ENCODE data around the gene COL4A6. TPM values are rescaled to one million over a fixed set of nuclear protein-coding genes. Genes with fewer than 3 reads are reported as not detected.

The COL4A6 gene
- total and polyA plus RNA-seq, 2 of the 4 experiments (the other 2 are of a cell fraction), result 0.36 to 0.74 TPM

GRCh38 chrX:108366644-108367406 is 71.4 kb downstream of the COL4A6 start:
- WGBS, 2 experiments (ENCODE audit: extremely low coverage in 2 of 2, insufficient read length in 1 of 2), result no CpG with 5 or more reads among the region's 1 CpG
- BruUV-seq (replicated peaks), result no TSS peak

More at GRCh38 chrX:108366644-108367406, 71.4 kb downstream of the COL4A6 start:
- no peak overlapping the region for H2AFZ ChIP-seq (replicated peaks; ENCODE audit: low read length, poor library complexity)
- H4K91ac ChIP-seq (ENCODE audit: insufficient read depth, low read depth, low read length), result no peak overlapping the region
- ATAC-seq (ENCODE audit: low read depth) (no peak), DNase-seq (no peak)
- TF ChIP-seq ELK1 (IDR thresholded peaks at IDR 0.05; ENCODE audit: borderline replicate concordance, low read depth, low read length), result no peak
- TF ChIP-seq BHLHE40 (IDR thresholded peaks at IDR 0.05; ENCODE audit: low read depth, low read length), result no peak
- no peak for TF ChIP-seq RCOR1 (IDR thresholded peaks at IDR 0.05; ENCODE audit: insufficient replicate concordance, low read length)
- no peak for TF ChIP-seq RAD21 (IDR thresholded peaks at IDR 0.05; ENCODE audit: low read length)
- no peak for TF ChIP-seq MAZ (IDR thresholded peaks at IDR 0.05; ENCODE audit: borderline replicate concordance, low read depth, low read length)
- no peak for TF ChIP-seq MXI1 (IDR thresholded peaks at IDR 0.05; ENCODE audit: borderline replicate concordance, low read depth, low read length)
- no peak overlapping the region for H3K14ac ChIP-seq (replicated peaks; ENCODE audit: low read depth, low read length)
- no peak overlapping the region for H2BK20ac ChIP-seq (ENCODE audit: low read depth, low read length)
- no peak overlapping the region for H4K5ac ChIP-seq (ENCODE audit: low read depth, low read length)
- H3K79me1 ChIP-seq (ENCODE audit: low read depth in 1 of 2, low read length in 2 of 2), result no peaks in the 10 kb centered on the region
- H3K4me2 ChIP-seq (ENCODE audit: low read depth, low read length), result no peak overlapping the region
- in situ Hi-C loops (cut with MboI; ENCODE audit: low sequenced_read_pairs), result no loop called here
- H2BK5ac ChIP-seq (ENCODE audit: low read depth, low read length, poor library complexity, severe bottlenecking), result no peak overlapping the region
- CTCF ChIA-PET, result interaction anchor here (0.7 kb wide), 1 partner anchor 26 kb away, joined by 3 read pairs; no protein-coding TSS in a partner anchor
- no peak overlapping the region for H3K4me3 ChIP-seq (ENCODE audit: insufficient read depth, low read depth, low read length)
- no peaks in the 10 kb centered on the region for H3K9me1 ChIP-seq (ENCODE audit: insufficient read depth, low read length)
- no peak overlapping the region for H3K18ac ChIP-seq (ENCODE audit: low read depth, low read length)
- no peaks in the 10 kb centered on the region for H3K9me3 ChIP-seq (ENCODE audit: control insufficient read depth, insufficient read depth, low read length)
- no peak overlapping the region for H2AK9ac ChIP-seq (replicated peaks; ENCODE audit: low read depth, low read length, poor library complexity)
- POLR2A ChIA-PET (ENCODE audit: unreplicated experiment), result no interaction called here
- H4K8ac ChIP-seq (ENCODE audit: low read depth in 2 of 2, low read length in 2 of 2), result no peak overlapping the region
- no peak overlapping the region for H3K9ac ChIP-seq (ENCODE audit: low read depth, low read length)
- no peak overlapping the region for H2AK5ac ChIP-seq (ENCODE audit: low read depth, low read length)
- H3K56ac ChIP-seq (ENCODE audit: extremely low read depth, insufficient read depth, low read length), result no peak overlapping the region
- dilution Hi-C loops (cut with HindIII; ENCODE audit: low sequenced_read_pairs, unreplicated experiment), result no loop called here
- no peak overlapping the region for H3K27ac ChIP-seq (ENCODE audit: insufficient read depth, low read length)
- no peak overlapping the region for H2BK120ac ChIP-seq (ENCODE audit: low read depth, low read length)
- no peaks in the 10 kb centered on the region for H4K20me1 ChIP-seq (ENCODE audit: insufficient read depth, low read length)
- H3K36me3 ChIP-seq (ENCODE audit: control insufficient read depth, insufficient read depth, low read length), result no peaks in the 10 kb centered on the region
- H2BK15ac ChIP-seq (ENCODE audit: low read depth, low read length), result no peak overlapping the region
- H3K27me3 ChIP-seq (ENCODE audit: control insufficient read depth, insufficient read depth, low read length), result no peaks in the 10 kb centered on the region; the same call in none of the 2 replicates
- no peak overlapping the region for H3K4ac ChIP-seq (ENCODE audit: low read depth, low read length)
- H3K4me1 ChIP-seq (ENCODE audit: control insufficient read depth, insufficient read depth, low read length), result no peaks in the 10 kb centered on the region
- H3K23ac ChIP-seq (ENCODE audit: low read depth, low read length), result no peak overlapping the region
- intact Hi-C loops (cut with micrococcal nuclease), result no loop called here
